OCI-M2 (cell line): Measurements from ENCODE around the gene RABGEF1.
"Not testable (repeated sequence)": the region's sequence is repeated elsewhere in the genome, so short reads cannot be mapped to it uniquely, and the experiment has no call there.

Experiments
- DNase-seq: peaks from one replicate; lab custom pipeline; 2025; ENCODE audit not compliant: unreplicated experiment; lab: John Stamatoyannopoulos, UW

Gene RABGEF1

DNA sequence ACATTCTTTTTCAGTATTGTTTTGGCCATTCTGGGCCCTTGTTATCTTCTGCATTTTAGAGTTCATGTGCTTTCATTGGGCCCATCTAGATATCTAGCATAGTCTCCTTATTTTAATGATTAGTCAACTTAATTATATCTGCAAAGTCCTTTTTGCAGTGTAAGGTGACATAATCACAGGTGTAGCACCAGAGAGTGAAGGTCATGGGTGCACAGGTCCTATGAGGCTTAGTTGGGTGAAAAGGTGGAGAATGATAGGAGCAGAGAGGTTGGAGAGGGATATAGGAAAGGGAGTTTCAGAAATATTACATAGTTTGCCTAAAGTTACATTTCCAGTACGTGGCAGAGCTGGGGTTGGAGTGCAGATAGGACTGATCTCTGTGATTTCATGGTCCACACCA, 24.4 kb downstream of the RABGEF1 start:
- not testable (repeated sequence) for DNase-seq

DNA sequence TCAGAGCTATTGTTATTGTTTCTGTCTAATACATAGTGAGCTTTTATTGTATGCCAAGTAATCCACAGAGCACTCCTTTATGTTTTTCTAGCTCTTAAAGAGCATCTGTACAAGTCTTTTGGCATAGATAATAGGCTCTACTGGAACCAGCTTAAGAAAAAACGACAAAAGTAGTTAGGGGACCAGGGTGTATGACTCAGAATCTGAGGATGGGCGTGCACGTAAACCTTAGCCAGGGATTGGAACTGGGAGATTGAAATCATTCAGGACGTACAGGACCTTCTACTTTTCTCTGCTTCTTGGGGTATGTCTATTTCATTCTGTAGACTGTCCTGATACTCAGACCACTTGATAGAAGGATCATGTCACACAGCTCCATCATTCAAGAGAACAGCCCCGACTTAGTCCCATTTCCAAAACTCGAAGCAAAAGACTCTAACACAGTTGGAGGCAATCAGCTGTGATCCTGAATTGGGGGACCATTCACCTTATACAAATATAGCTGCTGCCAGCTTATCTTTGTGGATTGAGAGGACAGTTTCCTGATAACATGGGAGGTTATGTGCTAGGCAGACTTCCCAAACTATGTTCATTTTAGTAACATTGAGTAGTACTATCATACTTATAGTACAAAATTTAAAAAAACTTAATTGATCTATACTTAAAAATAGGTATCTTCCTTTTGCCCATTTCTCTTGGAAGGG, 24.9 kb downstream of the RABGEF1 start:
- DNase-seq, result not testable (repeated sequence)

DNA sequence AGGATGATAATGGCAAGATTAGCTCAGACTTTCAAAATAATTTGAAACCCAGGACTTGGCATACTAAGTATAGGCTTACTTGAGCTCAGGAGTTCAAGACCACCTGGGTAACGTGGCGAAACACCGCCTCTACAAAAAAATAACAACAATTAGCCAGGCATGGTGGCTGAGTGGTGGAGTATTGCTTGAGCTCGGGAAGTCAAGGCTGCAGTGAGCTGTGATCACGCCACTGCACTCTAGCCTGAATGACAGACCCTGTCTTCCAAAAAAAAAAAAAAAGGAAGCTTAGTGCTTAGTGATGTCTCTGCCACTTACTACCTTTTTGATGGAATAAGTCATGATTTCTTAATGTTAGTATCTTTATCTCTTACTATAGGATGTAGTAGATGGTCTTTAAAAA, 25.5 kb downstream of the RABGEF1 start:
- DNase-seq, result no peak

DNA sequence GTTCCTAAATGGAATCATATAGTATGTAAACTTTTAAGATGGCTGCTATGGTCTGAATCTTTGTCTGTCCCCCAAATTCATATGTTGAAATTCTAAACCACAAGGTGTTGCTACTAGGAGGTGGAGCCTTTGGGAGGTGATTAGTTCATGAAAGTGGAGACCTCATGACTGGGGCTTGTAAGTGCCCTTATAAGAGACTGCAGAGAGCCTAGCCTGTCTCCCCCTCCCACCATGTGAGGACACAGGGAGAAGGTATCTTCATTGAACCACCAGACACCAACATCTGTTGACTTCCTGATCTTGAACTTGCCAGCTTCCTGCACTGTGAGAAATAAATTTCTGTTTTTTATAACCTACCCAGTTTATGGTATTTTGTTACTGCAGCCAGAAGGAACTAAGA, 27.0 kb downstream of the RABGEF1 start:
- DNase-seq, result not testable (repeated sequence)

DNA sequence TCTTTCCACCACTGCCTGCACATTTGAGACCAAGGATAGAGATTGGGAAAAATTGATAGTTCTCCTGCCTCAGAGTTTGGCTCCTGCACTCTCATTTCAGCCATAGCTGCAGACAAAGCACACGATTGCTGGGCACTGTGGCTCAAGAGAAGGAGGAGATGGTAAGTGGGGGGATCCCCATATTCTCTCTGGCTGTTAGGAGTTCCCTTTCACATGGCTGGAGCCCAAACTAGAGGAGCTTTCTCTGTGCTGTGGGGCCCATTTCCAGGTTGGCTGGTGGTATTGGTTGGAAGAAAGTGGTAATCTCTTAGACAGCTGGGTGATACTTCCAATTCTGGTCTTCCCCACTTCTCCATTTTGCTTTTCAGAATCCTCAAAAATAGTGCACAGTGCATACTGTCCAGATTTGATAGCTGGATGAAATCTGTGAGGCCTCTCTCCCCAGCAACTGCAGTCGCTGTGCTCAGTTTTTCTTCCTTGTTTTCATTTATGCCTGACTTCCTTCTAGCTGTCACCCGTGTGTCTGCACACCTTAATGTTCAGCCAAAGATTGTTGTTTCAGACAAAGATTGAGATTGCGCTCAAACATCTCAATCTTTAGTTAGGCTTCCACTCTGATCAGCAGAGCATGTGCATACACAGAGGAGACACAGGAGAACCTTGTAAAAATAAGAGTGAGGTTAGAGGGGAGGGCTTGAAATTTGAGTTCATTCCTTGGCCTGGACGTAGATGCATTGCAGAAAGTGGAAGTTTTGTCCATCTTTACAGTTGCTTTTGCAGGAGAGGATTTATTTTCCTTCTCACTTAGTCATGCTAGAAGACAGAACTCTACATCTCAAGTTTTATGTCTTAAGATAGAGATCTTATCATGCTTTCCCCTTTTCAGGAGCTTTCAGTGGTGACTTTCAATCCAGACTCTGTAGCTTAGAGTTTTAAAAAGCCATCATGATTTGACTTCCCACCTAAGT, 28.6 kb downstream of the RABGEF1 start:
- DNase-seq, result no peak

DNA sequence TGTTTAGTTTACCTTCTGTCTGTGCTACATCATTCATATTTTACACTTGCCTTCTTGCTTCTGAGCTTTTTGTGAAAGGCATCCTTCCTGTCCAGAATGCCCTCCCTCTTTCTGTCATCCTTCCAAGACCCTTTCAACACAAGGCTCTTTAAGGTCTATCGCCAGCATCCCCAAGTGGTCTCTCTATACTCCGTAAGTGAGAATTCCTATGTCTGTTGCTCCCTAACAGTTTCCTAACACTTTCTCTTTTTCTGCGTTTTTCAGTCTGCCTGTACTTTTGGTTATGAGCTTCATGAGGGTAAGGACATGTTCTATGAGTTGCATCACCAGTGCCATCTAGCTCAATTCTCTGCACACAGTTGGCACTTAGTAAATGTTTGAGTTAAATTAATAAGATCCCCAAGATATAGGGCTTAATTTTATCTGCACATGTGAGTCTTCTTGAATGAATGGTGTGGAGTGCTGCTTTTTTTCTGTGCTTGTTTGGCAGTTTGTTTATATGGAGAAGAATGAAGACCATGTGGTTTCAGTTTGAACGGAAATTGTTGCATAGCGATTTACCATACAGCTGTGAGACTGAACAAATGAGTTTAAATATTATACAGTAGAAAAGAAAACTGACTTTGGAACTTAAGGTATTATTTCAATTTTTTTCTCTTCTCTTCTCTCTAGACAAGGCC, 29.4 kb downstream of the RABGEF1 start:
- DNase-seq, result no peak

DNA sequence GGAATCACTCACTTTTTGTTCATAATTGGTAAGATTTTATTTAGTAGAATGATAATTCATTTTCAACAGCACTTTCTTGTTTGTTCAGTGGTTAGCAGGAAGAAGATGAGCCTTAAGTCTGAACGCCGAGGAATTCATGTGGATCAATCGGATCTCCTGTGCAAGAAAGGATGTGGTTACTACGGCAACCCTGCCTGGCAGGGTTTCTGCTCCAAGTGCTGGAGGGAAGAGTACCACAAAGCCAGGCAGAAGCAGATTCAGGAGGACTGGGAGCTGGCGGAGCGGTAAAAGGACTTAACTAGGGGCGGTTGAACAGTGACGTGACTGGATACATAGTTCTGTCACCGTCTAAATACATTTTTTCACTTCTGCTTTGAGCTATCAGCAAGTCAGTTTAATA, 31.3 kb downstream of the RABGEF1 start:
- DNase-seq, result no peak

DNA sequence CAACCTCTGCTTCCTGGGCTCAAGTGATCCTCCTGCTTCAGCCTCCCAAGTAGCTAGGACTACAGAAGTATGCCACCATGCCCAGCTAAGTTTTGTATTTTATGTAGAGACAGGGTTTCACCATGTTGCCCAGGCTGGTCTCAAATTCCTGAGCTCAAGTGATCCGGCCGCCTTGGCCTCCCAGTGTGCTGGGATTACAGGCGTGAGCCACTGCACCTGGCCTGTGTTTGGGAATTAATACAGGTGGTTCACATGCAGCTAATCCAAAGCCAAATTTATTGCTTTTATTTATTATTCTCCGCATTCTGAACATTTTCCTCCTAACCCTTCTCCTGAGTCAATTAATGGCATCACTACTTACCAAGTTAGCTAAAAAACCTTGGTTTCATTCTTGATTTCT, 33.2 kb downstream of the RABGEF1 start:
- not testable (repeated sequence) for DNase-seq

DNA sequence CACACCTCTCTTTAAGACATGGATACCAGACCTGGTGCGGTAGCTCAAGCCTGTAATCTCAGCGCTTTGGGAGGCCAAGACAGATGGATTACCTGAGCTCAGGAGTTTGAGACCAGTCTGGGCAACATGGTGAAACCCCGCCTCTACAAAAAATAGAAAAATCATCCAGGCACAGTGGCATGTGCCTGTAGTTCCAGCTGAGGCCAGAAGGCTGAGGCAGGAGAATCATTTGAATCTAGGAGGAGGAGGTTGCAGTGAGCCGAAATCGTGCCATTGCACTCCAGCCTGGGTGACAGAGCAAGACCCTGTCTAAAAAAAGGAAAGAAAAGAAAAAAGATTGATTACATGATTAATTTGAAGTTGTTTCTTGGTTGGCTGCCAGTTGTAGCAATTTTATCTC, 35.9 kb downstream of the RABGEF1 start:
- DNase-seq, result not testable (repeated sequence)

DNA sequence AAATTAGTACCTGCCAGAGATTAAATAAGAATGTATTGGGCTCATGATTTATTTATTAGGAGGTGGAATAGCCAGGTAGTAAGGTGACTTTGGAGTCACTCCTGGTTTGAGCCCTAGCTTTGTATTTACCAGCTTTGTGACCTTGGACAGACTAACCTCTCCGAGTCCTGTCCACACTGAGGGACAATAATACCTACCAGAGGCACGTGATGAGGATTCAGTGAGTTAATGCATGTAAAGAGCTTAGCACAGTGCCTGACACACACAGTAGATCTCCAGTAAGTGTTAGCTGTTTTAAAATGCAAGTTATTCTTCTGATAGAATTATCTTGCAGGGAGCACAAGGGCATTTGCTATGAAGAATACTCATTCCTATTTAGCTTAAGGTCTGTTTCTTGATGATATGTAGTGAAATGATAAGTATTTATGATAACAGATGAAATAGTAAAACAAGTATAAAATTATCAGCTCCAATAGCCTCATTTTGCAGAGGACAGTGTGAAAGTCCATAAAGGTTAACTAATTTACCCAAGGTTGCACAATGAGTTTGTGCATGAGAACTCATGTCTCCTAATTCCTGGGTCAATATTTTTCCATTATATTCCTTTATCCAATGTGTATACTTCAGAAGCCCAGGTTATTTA, 36.4 kb downstream of the RABGEF1 start:
- no peak for DNase-seq

DNA sequence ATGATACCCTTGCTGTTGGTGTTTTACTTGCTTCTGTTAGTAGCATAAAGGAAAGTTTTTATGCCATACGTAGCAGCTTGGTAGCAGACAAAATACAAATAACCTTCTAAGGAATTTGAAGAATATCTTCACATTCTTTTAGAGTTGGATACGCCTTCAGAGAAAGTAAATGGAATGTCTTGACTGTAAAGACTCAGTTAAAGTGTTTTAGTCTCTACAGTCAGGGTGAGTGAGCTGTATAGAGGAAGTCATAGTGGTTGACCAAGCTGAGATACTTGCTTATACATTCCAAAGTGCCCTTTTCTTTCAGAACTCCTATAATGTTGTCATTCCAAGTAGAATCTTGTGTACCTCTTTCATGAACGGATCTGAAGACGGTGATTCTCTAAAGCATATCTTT, 37.7 kb downstream of the RABGEF1 start:
- DNase-seq, result no peak

DNA sequence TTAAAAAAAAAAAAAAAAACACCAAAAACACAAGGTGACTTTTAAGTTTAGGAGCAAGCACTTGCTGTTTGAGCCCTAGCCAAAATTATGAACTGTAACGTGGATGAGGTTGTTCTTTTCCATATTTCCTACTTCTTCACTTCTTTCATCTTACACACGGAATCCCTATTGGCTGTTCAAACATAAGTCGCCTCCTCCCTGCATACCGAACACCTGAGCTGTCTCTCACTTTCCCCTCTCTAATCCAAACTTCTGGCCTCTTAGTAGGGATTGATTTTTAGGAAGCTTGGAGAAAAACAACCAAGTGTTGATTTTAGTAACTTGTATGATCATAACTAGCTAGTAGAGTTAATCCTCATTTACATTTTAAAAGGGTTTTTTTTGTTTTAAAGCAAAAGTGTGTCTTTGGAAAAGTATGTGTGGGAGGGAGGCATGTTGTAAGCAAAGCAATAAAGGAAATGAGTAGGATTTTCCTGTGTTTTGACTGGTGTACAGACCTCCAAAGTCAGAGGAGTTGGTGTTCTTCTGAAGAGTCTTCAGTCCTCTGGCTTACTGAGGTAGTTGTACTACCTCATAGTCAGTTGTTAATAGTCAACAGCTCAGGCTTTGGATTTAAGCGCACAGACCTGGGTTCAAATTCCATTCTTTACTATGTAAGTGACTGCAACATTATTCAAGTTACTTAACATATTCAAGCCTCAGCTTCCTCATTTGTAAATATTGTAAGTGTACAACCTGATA, 39.3 kb downstream of the RABGEF1 start:
- no peak for DNase-seq

DNA sequence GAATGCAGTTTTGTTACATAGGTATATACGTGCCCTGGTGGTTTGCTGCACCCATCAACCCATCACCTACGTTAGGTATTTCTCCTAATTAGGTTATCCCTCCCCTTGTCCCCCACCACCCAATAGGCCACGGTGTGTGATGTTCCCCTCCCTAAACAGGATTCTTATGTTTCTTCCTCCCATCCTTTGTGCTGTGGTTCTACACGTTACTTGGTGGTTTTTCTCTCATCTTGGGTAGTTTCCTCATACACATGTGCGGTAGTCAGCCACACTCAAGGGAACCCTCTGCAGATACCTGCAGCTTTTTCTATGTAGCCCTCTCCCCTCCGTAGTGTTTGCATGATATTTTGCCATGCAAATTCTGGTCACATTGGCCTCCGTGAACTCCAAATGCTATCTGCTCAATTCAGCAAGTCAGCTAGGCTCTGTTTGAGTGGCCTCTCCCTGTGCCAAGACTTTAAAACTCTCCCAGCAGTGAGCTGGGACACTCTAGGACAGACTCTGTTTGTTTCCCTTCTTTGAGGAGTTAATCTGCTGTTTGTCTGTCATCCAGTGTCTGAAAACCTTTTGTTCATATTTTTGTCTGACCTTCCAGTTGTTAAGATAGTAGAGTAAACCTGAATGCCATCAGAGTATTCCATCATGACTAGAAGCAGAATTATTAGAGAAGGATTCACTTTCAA, 41.0 kb downstream of the RABGEF1 start:
- no peak for DNase-seq

DNA sequence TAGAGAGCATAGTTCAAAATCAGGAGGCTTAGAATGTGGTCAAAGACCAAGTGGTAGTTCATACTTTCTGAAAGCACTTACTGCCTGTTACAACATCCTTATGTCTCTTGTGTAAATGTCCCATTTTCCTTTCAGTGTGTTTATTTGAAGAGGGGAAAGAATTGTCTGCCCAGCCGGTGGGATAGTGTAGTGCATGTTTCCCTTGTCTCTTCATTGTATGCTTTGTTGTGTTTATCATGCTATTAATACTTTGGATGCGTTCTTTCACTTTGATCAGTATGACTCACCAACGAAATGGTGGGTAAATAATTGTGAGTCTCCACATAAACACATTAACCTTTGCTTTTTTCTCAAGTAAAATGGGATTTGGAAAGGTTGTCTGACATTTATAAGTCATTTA, 42.3 kb downstream of the RABGEF1 start:
- DNase-seq, result not testable (repeated sequence)

DNA sequence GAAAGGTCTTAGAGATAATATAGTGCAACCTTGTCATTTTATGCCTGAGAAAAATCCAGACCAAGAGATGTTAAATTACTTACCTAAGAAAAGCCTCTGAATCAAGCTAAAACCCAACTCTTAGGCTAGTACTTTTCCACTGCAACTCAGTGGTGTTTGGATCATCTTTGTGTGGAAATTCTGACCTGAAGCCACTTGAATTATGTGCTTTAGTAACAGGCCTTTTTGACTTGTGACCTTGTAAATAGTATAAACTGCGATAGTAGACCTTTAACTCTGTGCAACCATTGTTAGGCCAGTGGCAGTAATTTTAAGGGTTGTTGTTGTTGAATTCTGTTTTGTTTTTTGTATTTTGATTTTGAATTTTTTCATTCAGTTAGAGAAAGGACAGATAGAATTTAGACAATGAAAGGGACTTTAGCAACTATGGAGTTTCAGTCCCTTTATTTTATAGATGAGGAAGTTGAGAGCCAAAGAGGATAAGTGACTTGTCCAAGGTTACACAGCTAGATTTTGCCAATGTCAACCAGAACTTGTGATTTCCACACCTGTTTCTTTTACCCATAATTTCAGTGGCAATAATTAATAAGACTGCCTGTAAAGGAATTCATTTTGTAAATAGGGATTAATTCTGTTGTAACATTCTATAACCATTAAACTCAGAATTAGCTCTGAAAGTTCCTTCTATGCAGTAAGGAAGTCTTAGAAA, 43.5 kb downstream of the RABGEF1 start:
- not testable (repeated sequence) for DNase-seq

DNA sequence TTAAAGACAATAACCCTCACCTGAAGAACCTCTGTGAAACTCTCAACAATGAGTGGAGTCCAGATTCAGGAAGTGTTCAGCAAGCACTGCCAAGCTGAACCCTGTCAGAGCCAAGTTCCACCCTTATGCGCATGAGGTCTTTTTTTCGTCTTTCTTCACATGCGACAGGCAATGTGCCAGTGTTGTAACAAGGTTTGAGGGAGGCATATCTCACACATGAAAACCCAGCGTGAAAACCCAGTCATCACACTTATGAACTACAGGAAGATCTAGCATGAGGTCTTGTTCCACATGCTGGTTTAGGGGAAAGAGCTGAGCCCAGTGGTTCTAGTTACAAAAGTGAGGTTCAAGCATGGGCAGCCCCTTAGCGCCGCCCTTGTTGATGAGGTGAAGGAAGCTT, 49.7 kb downstream of the RABGEF1 start:
- DNase-seq, result no peak

DNA sequence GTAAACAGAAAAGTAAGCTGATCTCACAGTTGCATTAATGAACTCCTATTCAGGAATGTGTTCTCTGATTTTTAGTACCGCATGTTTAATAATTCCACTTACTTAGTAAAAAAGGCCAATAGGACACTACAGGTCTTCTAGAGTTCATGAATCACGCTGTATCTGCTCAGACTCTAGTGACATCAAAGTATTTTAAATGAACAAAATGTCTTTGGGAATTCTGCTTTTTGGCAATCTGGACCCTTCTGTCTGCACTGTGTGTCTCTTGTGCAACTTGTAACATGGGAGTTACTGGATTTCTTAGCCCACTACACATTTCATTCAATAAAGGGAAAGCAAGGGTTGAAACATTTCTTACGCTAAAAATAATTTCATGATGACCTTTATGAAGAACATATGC, 50.2 kb downstream of the RABGEF1 start:
- DNase-seq, result no peak

DNA sequence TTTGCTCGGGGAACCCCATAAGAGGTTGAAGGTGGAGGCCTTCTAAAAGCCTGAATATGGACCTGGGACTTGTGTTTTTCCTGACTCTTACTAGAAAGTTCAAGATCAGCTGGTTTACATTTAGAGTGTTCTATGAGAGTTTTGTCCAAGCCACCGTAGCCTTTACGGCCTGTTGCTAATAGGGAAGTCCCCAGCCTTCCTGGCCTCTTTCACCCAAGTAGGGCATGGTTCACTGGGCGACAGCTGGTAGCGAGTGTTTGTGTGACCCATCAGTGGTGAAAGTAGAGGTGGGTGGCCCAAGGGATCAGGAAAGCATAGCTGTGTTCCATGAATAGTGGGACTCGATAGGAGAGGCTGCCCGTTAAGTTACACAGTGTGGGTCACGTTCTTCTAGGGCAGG, 60.1 kb downstream of the RABGEF1 start:
- no peak for DNase-seq

DNA sequence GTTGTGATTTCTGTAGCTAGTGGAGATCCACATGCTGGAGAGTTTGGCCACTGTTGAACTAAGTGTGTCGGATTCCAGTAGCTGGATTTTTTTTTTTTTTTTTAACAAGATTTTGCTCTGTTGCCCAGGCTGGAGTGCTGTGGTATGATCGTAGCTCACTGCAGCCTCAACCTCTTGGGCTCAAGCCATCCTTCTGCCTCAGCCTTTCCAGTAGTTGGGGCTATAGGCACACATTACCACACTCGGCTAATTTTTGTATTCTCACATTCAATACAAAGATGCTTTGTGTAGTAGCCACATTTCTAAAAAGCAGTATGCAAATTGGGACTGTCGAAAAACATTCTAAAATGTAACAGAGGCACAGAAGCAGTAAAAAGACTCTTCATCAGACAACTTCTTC, 63.5 kb downstream of the RABGEF1 start:
- DNase-seq, result no peak
